H1 (cell line): ENCODE data around the gene HTATIP2. TPM values are rescaled to one million over a fixed set of nuclear protein-coding genes. Genes with fewer than 3 reads are reported as not detected.

ENCODE experiments used
- BRCA1 ChIP-seq: IDR thresholded peaks from 2 replicates; pipeline ENCODE4 v1.6.1; 2012; ENCODE audit warnings: low read depth, low read length, improper control_type of control experiment
- CBX5 ChIP-seq: fragments of 300-800, 300-1000 bp; sonication (generic); IDR thresholded peaks from 2 replicates; pipeline ENCODE4 v1.7.1; 2016; ENCODE audit warnings: antibody characterized with exemption, low read length, low read depth
- CHD7 ChIP-seq: fragments of 300-600 bp; sonication (generic); IDR thresholded peaks from 2 replicates; pipeline ENCODE4 v1.7.1; 2012; ENCODE audit warnings: low read length, moderate library complexity, mild to moderate bottlenecking, inconsistent platforms; ENCODE audit not compliant: insufficient replicate concordance
- CREB1 ChIP-seq: IDR thresholded peaks from 2 replicates; pipeline ENCODE4 v1.6.1; 2012; ENCODE audit warnings: inconsistent platforms
- GTF2F1 ChIP-seq: IDR thresholded peaks from 2 replicates; pipeline ENCODE4 v1.6.1; 2012; ENCODE audit warnings: low read depth, low read length, improper control_type of control experiment, borderline replicate concordance
- KDM1A ChIP-seq: fragments of 200-600, 300-600 bp; sonication (generic); IDR thresholded peaks from 2 replicates; pipeline ENCODE4 v1.7.1; 2016; ENCODE audit warnings: mild to moderate bottlenecking, low read length, borderline replicate concordance
- NRF1 ChIP-seq: IDR thresholded peaks from 2 replicates; pipeline ENCODE4 v1.6.1; 2011; ENCODE audit warnings: mild to moderate bottlenecking, low read depth, low read length, improper control_type of control experiment
- SIX5 ChIP-seq: IDR thresholded peaks from 2 replicates; pipeline ENCODE4 v1.6.1; 2011; ENCODE audit warnings: mild to moderate bottlenecking, low read depth, low read length
- SUZ12 ChIP-seq: fragments of 200-600 bp; sonication (generic); IDR thresholded peaks from 2 replicates; pipeline ENCODE4 v1.6.1; 2012; ENCODE audit warnings: mild to moderate bottlenecking, inconsistent platforms, low read length, moderate library complexity, mixed read lengths
- TCF12 ChIP-seq: IDR thresholded peaks from 2 replicates; pipeline ENCODE4 v1.6.1; 2011; ENCODE audit warnings: low read depth, mild to moderate bottlenecking, low read length
- USF2 ChIP-seq: IDR thresholded peaks from 2 replicates; pipeline ENCODE4 v1.6.1; 2011; ENCODE audit warnings: low read length, improper control_type of control experiment
- polyA plus RNA-seq, 7 experiments: library from polyadenylated mRNA; depleted of rRNA in 3 of 7; stranded (reverse) in 5 of 7; unstranded in 2 of 7; fragments of >200 nt in 5 of 7; fragments of 200-250 nt in 2 of 7; gene quantifications; 1 replicate in 5 of 7; 2 replicates in 1 of 7; 4 replicates in 1 of 7; pipeline versions ENCODE4 v1.2.1 to v1.2.3, GENCODE V29; 2011 to 2013; ENCODE audit warnings: missing spikeins in 2 of 7, mixed read lengths in 2 of 7
- total RNA-seq: library from RNA; stranded (reverse); fragmentation: NEBNext Ultra II Directional; extraction: Animal tissue kit (Norgen Biotek cat#: 25700); gene quantifications from 2 replicates; pipeline ENCODE4 v1.2.1, GENCODE V29; 2021

The HTATIP2 gene
- total and polyA plus RNA-seq, 2 of the 8 experiments (the other 6 are each of a cell fraction or from before 2014, with no cell fraction given), result 22.6 to 33.1 TPM

- no peak for TF ChIP-seq CHD7
- no peak for TF ChIP-seq KDM1A
- no peak for TF ChIP-seq BRCA1
- no peak for TF ChIP-seq SIX5
- no peak for TF ChIP-seq CREB1
- no peak for TF ChIP-seq SUZ12
- no peak for TF ChIP-seq GTF2F1
- TF ChIP-seq USF2, result no peak
- TF ChIP-seq CBX5, result no peak
- no peak for TF ChIP-seq TCF12
- TF ChIP-seq NRF1, result no peak
Measured at GRCh38 chr11:20374741-20375300, 11.3 kb downstream of the HTATIP2 start (continued).
